ENCODE data around the gene FRMPD1.
A peak's percentile ranks its signal among the peaks of the same experiment; 100 is the strongest.

FRMPD1 gene

DNA sequence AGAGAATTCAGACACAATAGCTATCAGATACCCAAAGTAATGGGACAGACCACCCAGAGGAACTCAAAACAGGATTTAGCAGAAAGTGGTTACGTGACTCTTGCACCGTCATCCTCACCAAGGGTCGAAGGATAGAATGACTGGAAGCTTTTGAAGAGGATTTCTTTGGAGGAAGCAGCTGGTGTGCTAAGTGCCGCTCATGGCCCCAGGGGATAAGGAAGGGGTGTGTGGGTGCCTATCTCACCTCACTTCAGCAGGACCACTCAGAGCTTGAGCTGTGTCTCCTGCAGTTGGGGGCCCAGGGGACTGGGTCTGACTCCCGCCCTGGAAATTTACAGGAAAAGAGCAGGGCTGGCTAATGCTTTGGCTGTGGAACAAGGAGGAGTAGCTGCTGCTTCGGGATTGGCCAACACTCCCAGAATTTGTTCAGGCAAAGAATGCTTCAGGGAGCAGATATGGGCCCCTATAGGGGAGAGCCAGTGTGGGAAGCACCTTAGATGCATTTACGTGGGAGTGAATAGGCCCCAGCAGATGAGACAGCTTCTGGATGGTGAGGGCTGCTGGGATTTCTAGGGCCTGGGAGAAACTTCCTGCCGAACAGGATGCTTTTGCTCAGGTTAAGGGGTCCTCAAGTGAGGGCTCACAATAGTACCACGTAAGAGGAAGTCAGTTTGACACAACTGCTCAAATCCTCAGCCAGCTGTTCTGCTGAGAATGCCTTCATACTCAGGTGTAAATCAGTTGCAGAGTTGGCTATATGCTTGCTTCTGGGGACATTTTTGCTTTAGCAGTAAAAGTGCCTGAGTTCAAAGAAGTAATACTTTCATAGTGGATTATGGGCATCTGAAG is 29.3 kb upstream of the FRMPD1 start:
- CTCF ChIA-PET = interaction anchor here (0.8 kb wide), 1 partner anchor 39 kb away, joined by 3 read pairs; no protein-coding TSS in a partner anchor
- H3K4me3 ChIP-seq (ENCODE audit: low read depth, low read length) = no peak overlapping the region
- no peaks in the 10 kb centered on the region for H3K4me1 ChIP-seq (ENCODE audit: control insufficient read depth, insufficient read depth, low read length)
- POLR2A ChIA-PET = no interaction called here
- H3K27ac ChIP-seq (ENCODE audit: extremely low read depth, low read depth, low read length) = no peak overlapping the region
- H3K9me3 ChIP-seq (ENCODE audit: control insufficient read depth, insufficient read depth, low read depth, low read length) = no peaks in the 10 kb centered on the region
- peak; percentile 55 for TF ChIP-seq ZFHX2 (tag by site-specific recombination; conservative IDR thresholded peaks at IDR 0.05)
- TF ChIP-seq ZBTB20 (tag by site-specific recombination; IDR thresholded peaks at IDR 0.05) = peak; percentile 21; the same call in 1 of the 2 replicates
- TF ChIP-seq ZNF211 (tag by site-specific recombination; IDR thresholded peaks at IDR 0.05; ENCODE audit: low read depth) = no peak
- TF ChIP-seq EGR2 (tag by site-specific recombination; IDR thresholded peaks at IDR 0.05; ENCODE audit: low read depth) = 0 out of 2 replicates have a peak, but pooled peaks have one; percentile 15
- H3K36me3 ChIP-seq (ENCODE audit: control insufficient read depth in 2 of 2, insufficient read depth in 1 of 2, low read length in 2 of 2) = no peaks in the 10 kb centered on the region

- H3K9me3 ChIP-seq (ENCODE audit: control insufficient read depth, insufficient read depth, low read depth, low read length) = no peaks in the 10 kb centered on the region
- no peak overlapping the region for H3K4me3 ChIP-seq (ENCODE audit: low read depth, low read length)
- H3K36me3 ChIP-seq (ENCODE audit: control insufficient read depth in 2 of 2, insufficient read depth in 1 of 2, low read length in 2 of 2) = no peaks in the 10 kb centered on the region
- H3K27ac ChIP-seq (ENCODE audit: extremely low read depth, low read depth, low read length) = no peak overlapping the region
- TF ChIP-seq ZBTB49 (tag by site-specific recombination; IDR thresholded peaks at IDR 0.05; ENCODE audit: low read depth) (no peak), ZBTB7A (tag by site-specific recombination; IDR thresholded peaks at IDR 0.05; ENCODE audit: low read depth) (no peak), ZFP41 (tag by site-specific recombination; IDR thresholded peaks at IDR 0.05; ENCODE audit: borderline replicate concordance) (no peak), ZNF155 (tag by site-specific recombination; IDR thresholded peaks at IDR 0.05) (no peak), HOXA7 (CRISPR knock-in tag; IDR thresholded peaks at IDR 0.05; ENCODE audit: borderline replicate concordance) (no peak)
- TF ChIP-seq, protein P1, sequence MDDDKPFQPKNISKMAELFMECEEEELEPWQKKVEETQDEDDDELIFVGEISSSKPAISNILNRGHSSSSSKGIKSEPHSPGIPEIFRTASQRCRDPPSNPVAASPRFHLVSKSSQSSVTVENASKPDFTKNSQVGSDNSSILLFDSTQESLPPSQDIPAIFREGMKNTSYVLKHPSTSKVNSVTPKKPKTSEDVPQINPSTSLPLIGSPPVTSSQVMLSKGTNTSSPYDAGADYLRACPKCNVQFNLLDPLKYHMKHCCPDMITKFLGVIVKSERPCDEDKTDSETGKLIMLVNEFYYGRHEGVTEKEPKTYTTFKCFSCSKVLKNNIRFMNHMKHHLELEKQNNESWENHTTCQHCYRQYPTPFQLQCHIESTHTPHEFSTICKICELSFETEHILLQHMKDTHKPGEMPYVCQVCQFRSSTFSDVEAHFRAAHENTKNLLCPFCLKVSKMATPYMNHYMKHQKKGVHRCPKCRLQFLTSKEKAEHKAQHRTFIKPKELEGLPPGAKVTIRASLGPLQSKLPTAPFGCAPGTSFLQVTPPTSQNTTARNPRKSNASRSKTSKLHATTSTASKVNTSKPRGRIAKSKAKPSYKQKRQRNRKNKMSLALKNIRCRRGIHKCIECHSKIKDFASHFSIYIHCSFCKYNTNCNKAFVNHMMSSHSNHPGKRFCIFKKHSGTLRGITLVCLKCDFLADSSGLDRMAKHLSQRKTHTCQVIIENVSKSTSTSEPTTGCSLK (tag by site-specific recombination; IDR thresholded peaks at IDR 0.05) = no peak
- H3K4me1 ChIP-seq (ENCODE audit: control insufficient read depth, insufficient read depth, low read length) = 0 out of 2 replicates have a peak, but pooled peaks cover 3% of the 10 kb centered on the region
- ChIA-PET CTCF (interaction anchor here (1.0 kb wide), 1 partner anchor 40 kb away, joined by 7 read pairs; no protein-coding TSS in a partner anchor), POLR2A (no interaction called here)
These were observed 28.3 kb upstream of the FRMPD1 start for GRCh38 chr9:37622462-37622861.

DNA sequence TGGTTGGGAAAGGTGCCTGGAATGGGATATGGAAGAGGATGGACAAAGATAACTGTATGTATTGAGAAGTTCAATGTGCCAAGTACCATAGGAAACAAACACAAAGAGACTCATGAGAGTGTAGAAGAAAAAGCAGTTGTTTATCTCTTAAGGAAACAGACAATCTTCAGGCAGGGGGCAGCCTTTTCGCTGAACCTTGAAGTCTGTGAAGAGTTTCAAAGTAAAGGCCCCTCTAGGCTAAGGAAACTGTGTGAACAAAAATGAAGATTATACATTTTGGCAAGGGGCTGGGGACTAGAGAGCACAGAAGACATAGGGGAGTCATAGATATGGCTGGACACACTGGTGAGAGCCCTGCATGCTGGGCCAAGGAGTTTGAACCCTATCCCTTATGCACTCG is 27.5 kb upstream of the FRMPD1 start:
- 0 out of 2 replicates have a peak, but pooled peaks cover 3% of the 10 kb centered on the region for H3K4me1 ChIP-seq (ENCODE audit: control insufficient read depth, insufficient read depth, low read length)
- no peak overlapping the region for H3K27ac ChIP-seq (ENCODE audit: extremely low read depth, low read depth, low read length)
- H3K36me3 ChIP-seq (ENCODE audit: control insufficient read depth in 2 of 2, insufficient read depth in 1 of 2, low read length in 2 of 2) = no peaks in the 10 kb centered on the region
- no peak for TF ChIP-seq ZNF211 (tag by site-specific recombination; IDR thresholded peaks at IDR 0.05; ENCODE audit: low read depth)
- no peak overlapping the region for H3K4me3 ChIP-seq (ENCODE audit: low read depth, low read length)
- ChIA-PET CTCF (interaction anchor here (1.0 kb wide), 1 partner anchor 41 kb away, joined by 7 read pairs; no protein-coding TSS in a partner anchor), POLR2A (no interaction called here)
- H3K9me3 ChIP-seq (ENCODE audit: control insufficient read depth, insufficient read depth, low read depth, low read length) = no peaks in the 10 kb centered on the region

DNA sequence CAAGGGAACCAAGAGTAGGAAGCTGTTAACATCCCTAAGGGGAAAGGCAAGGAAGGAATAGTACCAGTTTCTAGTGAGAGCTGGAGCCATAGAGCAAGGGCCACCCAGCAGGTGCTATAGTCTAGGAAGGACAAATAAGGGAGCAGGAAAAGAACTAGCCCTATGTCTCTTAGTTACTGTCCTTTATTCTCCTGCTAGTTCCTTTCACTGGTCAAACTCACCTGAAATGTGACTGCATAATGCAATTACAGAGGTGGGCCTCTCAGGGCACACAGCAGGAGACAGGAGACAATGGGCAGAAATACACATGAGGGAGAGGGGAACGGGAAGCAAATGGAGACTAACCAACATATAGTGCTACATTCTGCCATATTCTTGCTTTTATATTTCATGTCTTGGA is 26.7 kb upstream of the FRMPD1 start:
- Histone ChIP-seq H3K4me1 (ENCODE audit: control insufficient read depth, insufficient read depth, low read length) (0 out of 2 replicates have a peak, but pooled peaks cover 3% of the 10 kb centered on the region), H3K27ac (ENCODE audit: extremely low read depth, low read depth, low read length) (no peak overlapping the region), H3K36me3 (ENCODE audit: control insufficient read depth in 2 of 2, insufficient read depth in 1 of 2, low read length in 2 of 2) (no peaks in the 10 kb centered on the region), H3K9me3 (ENCODE audit: control insufficient read depth, insufficient read depth, low read depth, low read length) (no peaks in the 10 kb centered on the region), H3K4me3 (ENCODE audit: low read depth, low read length) (no peak overlapping the region)
- CTCF ChIA-PET = no interaction called here
- POLR2A ChIA-PET = no interaction called here
- TF ChIP-seq ZNF404 (tag by site-specific recombination; IDR thresholded peaks at IDR 0.05) (no peak), ZNF221 (tag by site-specific recombination; IDR thresholded peaks at IDR 0.05; ENCODE audit: borderline replicate concordance) (no peak), ZNF548 (tag by site-specific recombination; IDR thresholded peaks at IDR 0.05) (no peak), ZNF513 (tag by site-specific recombination; IDR thresholded peaks at IDR 0.05) (no peak), SP3 (tag by site-specific recombination; IDR thresholded peaks at IDR 0.05) (no peak), TRIM28 (IDR thresholded peaks at IDR 0.05; ENCODE audit: borderline replicate concordance, low read length) (no peak), ZNF19 (tag by site-specific recombination; IDR thresholded peaks at IDR 0.05; ENCODE audit: low read depth) (no peak), ZNF596 (tag by site-specific recombination; IDR thresholded peaks at IDR 0.05) (no peak)
- TF ChIP-seq, protein P2, sequence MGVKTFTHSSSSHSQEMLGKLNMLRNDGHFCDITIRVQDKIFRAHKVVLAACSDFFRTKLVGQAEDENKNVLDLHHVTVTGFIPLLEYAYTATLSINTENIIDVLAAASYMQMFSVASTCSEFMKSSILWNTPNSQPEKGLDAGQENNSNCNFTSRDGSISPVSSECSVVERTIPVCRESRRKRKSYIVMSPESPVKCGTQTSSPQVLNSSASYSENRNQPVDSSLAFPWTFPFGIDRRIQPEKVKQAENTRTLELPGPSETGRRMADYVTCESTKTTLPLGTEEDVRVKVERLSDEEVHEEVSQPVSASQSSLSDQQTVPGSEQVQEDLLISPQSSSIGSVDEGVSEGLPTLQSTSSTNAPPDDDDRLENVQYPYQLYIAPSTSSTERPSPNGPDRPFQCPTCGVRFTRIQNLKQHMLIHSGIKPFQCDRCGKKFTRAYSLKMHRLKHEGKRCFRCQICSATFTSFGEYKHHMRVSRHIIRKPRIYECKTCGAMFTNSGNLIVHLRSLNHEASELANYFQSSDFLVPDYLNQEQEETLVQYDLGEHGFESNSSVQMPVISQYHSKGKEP (tag by site-specific recombination; IDR thresholded peaks at IDR 0.05) = no peak

Data from HEK293 (cell line).